GM18870 (cell line): ENCODE data around the gene MS4A4E.
A peak's percentile ranks its signal among the peaks of the same experiment; 100 is the strongest.
"Not testable (repeated sequence)": the region's sequence is repeated elsewhere in the genome, so short reads cannot be mapped to it uniquely, and the experiment has no call there.

Experiments used
- ATAC-seq: cut with Tn5 transposase; IDR thresholded peaks from one replicate; pipeline ENCODE4 v1.9.1; 2021; ENCODE audit warnings: moderate library complexity; ENCODE audit not compliant: unreplicated experiment

Gene MS4A4E

GRCh38 chr11:60175860-60176275, 67.1 kb downstream of the MS4A4E start:
- peak; percentile 65 for ATAC-seq

DNA sequence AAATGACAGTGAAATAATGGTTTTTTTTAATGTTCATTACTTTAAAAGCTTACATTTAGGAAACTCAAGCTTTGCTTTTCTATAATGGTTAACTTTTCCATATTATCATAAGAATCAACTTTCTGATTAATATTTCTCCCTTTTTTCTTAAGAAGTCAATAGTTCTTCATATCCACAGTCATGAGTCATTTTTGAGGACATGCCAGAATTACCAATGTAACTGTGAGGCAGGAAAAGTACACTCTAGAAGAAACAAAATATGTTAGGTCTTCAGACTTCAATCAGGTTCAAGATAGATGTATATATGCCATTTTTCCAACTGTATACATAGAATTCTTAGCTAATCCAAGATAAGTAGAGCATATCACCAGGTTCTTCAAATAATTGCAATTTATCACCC, 70.9 kb downstream of the MS4A4E start:
- no peak for ATAC-seq

GRCh38 chr11:60170566-60170965, 72.4 kb downstream of the MS4A4E start:
- no peak for ATAC-seq

DNA sequence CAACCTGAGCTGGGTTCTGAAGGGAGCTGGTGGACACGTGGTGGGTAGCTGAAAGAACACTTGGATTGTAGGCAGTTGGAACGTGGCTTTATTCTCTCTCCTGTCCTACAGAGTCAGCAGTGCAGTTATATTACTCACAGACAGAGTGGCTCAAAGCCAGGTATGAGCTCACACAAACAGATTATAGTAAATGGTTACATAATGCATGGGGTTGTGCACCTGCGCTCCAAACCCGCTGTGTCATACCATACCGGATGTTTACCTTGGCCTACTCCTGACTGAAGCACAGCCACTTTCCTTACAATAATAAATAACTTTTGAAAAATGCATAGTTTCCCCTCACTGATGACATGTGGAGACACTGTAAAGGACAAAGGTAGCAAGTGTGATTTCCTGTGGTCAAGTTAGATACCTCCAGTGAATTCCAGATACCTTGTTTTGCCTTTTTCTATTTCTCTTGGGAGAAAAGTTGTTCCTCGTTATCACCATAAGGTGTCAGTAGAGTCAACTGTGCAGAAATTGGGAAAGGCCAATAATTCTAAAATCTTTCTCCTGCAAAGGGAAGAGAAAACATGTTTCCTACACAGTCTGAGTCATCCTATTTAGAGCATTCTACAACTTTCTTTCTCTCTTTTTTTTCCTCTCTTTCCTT, 73.5 kb downstream of the MS4A4E start:
- ATAC-seq: no peak

DNA sequence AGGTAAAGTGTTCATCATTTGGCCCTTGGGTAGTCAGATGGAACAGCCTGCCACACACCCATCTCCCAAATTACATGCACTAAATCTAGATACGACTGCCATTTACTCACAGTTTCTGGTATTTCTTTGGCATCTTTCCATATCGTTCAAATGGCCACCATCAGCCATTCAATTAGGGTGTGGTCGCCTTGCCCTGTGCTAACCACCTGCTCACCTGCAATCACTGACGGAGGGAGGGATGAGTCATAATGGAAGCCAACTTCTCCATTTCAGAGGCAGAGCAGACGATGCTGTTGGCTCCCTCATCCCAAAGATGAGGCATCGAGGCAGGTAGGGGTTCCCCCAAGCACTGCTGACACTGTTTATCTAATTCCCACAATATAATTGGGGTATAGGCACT, 74.6 kb downstream of the MS4A4E start:
- no peak for ATAC-seq

DNA sequence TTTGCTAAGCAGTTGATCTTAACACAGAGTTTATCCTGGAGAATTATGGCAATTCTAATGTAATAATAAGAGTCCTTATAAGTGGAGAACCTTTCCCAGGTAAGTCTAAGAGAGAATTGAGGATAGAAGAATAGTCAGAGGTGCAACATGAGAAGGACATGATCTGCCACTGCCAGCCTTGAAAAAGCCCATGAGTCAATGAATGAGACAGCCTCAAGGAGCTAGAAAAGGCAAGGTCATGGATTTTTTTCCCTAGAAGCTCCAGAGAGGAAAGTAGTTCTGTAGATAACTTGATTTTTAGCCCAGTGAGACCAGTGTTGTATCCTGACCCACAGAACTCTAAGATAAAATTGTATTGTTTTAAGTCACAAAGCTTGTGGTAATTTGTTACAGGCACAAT, 77.0 kb downstream of the MS4A4E start:
- no peak for ATAC-seq

GRCh38 chr11:60165538-60165937, 77.4 kb downstream of the MS4A4E start:
- ATAC-seq: no peak

DNA sequence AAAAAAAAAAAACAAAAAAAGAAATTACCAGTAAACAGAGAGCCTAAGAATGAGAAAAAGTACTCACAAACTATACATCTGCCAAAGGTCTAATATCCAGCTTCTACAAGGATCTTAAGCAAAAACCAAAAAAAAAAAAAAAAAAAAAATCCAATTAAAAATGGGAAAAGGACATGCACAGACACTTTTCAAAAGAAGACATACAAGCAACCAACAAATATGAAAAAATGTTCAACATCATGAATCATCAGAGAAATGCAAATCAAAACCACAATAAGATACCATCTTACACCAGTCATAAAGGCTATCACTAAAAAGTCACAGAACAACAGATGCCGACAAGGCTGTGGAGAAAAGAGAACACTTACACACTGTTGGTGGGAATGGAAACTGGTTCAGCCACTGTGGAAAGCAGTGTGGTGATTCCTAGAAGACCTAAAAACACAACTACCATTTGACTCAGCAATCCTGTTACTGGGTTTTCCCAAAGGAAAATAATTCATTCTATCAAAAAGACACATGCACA, 78.3 kb downstream of the MS4A4E start:
- no peak for ATAC-seq

- no peak for ATAC-seq
These were observed 81.2 kb downstream of the MS4A4E start for GRCh38 chr11:60161766-60162165.

GRCh38 chr11:60161107-60161506, 81.8 kb downstream of the MS4A4E start:
- ATAC-seq: no peak

DNA sequence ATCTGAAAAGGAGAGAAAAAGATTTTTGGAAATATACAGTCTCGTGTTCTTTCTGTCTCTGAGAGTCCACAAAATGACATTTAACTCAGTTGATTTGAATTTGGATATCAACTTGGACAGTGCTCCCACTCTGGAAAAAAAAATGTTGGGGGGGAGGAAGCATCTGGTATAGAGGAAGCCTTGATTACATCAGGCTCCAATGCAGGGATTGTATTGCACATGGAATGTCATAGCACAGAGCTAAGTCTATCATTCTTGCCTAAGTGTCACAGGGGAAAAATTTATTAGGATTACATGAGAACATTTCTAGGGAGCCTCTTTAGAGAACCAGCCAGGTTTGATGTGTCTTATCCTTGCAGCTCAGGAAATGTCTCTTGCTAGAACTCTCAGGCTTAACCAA, 83.1 kb downstream of the MS4A4E start:
- no peak for ATAC-seq

- ATAC-seq: no peak
These were observed 83.7 kb downstream of the MS4A4E start for GRCh38 chr11:60159284-60159683.

DNA sequence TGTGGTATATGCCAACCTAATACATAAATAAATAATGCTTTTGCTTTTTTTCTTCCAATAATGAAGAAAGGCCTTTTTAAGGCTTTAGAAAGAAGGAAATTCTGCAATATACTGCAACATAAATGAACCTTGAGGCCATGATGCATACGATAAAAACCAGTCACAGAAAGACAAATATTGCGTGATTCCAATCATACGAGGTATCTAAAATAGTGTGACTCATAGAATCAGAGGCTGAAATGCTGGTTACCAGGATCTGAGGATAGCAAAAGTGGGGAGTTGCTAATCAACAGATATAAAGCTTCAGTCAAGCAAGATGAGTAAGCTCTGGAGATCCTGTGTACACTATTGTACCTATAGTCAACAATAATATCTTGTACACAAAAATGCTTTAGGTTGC, 84.3 kb downstream of the MS4A4E start:
- no peak for ATAC-seq

- ATAC-seq: no peak
These were observed 87.0 kb downstream of the MS4A4E start for GRCh38 chr11:60155931-60156330.

- not testable (repeated sequence) for ATAC-seq
These were observed 90.2 kb downstream of the MS4A4E start for GRCh38 chr11:60152727-60153126.

DNA sequence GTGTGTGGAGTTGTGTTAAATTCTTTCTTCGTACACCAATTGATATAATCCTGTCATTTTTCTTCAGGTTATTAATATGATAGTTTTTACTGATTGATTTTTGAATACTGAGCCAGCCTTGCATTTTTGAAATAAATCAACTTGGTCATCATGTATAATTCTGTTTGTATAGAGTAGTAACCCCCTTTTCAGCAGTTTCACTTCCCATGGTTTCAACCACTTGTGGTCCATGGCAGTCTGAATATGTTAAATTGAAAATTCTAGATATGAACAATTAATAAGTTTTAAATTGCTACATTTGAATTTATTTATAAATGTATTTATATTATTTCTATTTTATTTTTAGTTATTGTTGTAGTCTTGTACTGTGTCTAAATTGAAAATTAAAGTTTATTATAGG, 92.7 kb downstream of the MS4A4E start:
- no peak for ATAC-seq
